ENCODE measurements around the gene TRIM43.
"Not testable (repeated sequence)": the region's sequence is repeated elsewhere in the genome, so short reads cannot be mapped to it uniquely, and the experiment has no call there.

DNA sequence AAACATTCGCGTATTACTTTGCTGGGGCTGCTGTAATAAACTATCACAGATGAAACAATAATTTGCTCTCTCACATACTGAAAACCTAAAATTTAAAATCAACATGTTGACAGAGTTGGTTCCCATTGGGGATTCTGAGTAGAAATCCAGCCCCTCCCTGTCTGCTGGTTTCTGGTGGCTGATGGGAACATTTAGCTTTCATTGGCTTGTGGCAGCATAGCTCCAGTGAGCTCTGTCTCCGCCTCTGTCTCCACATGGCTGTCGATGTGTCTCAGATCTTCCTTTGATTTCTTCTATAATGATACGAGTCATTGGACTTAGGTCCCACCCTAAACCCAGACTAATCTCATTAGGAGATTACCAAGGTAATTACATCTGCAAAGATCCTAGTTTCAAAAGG, 30.9 kb downstream of the TRIM43 start:
- TF ChIP-seq, protein P1, sequence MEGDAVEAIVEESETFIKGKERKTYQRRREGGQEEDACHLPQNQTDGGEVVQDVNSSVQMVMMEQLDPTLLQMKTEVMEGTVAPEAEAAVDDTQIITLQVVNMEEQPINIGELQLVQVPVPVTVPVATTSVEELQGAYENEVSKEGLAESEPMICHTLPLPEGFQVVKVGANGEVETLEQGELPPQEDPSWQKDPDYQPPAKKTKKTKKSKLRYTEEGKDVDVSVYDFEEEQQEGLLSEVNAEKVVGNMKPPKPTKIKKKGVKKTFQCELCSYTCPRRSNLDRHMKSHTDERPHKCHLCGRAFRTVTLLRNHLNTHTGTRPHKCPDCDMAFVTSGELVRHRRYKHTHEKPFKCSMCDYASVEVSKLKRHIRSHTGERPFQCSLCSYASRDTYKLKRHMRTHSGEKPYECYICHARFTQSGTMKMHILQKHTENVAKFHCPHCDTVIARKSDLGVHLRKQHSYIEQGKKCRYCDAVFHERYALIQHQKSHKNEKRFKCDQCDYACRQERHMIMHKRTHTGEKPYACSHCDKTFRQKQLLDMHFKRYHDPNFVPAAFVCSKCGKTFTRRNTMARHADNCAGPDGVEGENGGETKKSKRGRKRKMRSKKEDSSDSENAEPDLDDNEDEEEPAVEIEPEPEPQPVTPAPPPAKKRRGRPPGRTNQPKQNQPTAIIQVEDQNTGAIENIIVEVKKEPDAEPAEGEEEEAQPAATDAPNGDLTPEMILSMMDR (IDR thresholded peaks at IDR 0.05), result not testable (repeated sequence)
- TF ChIP-seq POLR2AphosphoS5 (IDR thresholded peaks at IDR 0.05), result not testable (repeated sequence)
